Bone marrow (tissue), 2 donors: ENCODE measurements around the gene SERGEF.
"Not testable (repeated sequence)": the region's sequence is repeated elsewhere in the genome, so short reads cannot be mapped to it uniquely, and the experiment has no call there.

ENCODE experiments used
- DNase-seq, 2 donors: peaks; one replicate each; lab custom pipeline; 2025; lab: John Stamatoyannopoulos, UW

SERGEF gene

DNA sequence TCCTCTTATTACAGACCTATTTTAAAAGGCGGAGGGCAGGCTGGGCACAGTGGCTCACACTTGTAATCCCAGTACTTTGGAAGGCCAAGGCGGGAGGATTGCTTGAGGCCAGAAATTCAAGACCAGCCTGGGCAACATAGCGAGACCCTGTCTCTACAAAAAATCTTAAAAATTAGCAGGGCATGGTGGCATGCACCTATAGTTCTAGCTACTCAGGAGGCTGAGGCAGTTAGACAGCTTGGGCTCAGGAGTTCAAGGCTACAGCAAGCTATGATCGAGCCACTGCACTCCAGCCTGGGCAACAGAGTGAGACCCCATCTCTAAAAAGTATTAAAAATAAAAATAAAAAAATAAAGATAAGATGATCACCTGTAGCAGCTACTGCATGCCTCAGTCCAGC lies 12.7 kb downstream of the SERGEF start:
- not testable (repeated sequence) for DNase-seq

- no peak for DNase-seq
These were observed 19.9 kb downstream of the SERGEF start for GRCh38 chr11:17992916-17993315.

- DNase-seq = peak in 1 of 2 donors; percentile 12
These were observed 20.9 kb downstream of the SERGEF start for GRCh38 chr11:17991783-17992433.

DNA sequence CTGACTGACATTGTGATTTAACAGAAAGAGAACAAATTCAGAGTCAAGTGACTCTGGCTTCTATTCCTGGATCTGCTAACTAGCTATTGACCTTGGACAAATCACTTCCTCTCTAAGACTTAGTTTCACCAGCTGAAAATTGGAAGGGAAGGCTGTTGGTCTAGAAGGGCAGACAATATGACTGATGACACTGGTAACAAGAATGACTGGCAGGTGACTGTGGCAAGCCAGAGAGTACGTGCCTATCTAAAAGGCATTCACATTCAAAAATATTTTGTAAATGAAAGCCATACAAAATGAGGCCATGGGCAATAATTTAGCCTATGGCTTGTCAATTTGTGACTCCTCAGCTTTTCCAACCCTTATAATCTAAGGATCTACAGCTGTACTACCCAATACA lies 23.5 kb downstream of the SERGEF start:
- no peak for DNase-seq

GRCh38 chr11:17988465-17988864 lies 24.4 kb downstream of the SERGEF start:
- no peak for DNase-seq

- DNase-seq = no peak
These were observed 25.0 kb downstream of the SERGEF start for GRCh38 chr11:17987826-17988225.

- no peak for DNase-seq
These were observed 26.1 kb downstream of the SERGEF start for GRCh38 chr11:17986711-17987220.

GRCh38 chr11:17986007-17986710 lies 26.7 kb downstream of the SERGEF start:
- DNase-seq = no peak

GRCh38 chr11:17985517-17985916 lies 27.3 kb downstream of the SERGEF start:
- no peak for DNase-seq

DNA sequence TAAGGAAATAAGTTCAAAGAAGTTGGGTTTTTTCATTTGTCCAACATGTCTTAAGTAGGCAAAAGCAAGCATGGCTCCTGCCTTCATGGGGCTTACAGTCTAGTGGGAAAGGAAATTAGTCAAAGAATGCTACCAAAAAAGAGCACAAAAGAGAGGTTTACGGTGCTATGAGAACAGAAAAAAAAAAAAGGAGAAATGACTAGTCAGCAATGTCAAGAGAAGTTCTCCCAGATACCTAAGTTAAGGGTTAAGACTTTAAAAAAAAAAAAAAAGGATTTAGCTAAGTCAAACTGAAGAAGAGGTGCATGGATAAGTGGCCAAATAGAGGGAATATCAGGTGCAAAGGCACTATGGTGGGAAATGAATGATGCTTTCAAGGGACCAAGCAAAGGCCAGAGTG lies 29.3 kb downstream of the SERGEF start:
- no peak for DNase-seq

DNA sequence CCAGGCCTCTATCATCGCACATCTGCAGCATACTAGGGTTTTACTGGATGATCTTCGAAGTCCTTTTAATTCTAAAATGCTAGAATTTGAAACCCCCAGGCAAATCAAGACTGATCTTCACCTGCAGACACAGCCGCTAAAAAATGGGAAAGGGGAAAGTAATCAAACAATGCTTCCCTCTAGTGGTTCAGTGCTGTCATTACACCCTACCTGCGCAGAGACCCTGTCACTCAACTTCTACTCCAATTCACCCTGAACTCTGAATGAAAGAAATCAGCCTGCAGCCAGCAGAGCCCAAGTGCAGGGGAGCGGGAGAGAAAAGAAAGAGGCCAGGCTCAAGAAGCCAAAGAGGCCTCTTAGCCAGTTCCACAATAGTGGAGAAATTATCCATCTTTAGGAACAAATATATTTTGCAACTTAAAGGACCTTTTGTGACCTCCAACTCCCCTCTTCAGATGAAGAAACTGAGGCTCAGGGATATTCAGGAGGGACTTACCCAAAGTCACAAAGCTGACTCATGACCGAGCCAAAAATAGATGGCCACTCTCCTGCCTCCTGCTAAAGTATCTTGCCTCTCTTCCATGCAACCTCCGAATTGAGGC lies 33.0 kb downstream of the SERGEF start:
- peak in 1 of 2 donors; percentile 40 for DNase-seq

- no peak for DNase-seq
These were observed 34.1 kb downstream of the SERGEF start for GRCh38 chr11:17978553-17979287.

- no peak for DNase-seq
These were observed 36.2 kb downstream of the SERGEF start for GRCh38 chr11:17976651-17977050.

GRCh38 chr11:17974246-17974645 lies 38.6 kb downstream of the SERGEF start:
- DNase-seq = no peak

GRCh38 chr11:17972987-17973386 lies 39.9 kb downstream of the SERGEF start:
- DNase-seq = no peak

GRCh38 chr11:17968206-17968605 lies 44.6 kb downstream of the SERGEF start:
- no peak for DNase-seq

- DNase-seq = no peak
These were observed 45.2 kb downstream of the SERGEF start for GRCh38 chr11:17967661-17968060.

DNA sequence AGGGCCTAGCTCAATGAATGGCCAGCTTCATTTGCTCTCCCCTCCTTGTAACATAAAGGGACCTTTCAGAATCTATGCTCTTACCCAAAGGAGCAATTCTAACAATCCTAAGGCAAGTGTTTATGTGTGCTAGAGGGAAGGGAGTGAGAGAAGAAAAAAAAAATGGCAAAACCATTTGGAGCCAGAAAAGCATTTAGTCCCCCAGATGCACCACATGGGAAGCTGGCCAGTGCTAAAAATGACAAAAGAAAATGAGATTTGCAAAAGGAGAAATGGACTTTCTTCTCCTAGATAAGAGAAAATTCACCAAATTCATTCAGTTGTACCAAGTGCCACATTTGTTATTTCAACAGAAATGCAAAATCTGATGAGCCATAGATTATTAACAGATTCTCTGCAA lies 52.8 kb downstream of the SERGEF start:
- no peak for DNase-seq

GRCh38 chr11:17958446-17958845 lies 54.4 kb downstream of the SERGEF start:
- DNase-seq = no peak

- DNase-seq = no peak
These were observed 58.2 kb downstream of the SERGEF start for GRCh38 chr11:17954395-17955252.

DNA sequence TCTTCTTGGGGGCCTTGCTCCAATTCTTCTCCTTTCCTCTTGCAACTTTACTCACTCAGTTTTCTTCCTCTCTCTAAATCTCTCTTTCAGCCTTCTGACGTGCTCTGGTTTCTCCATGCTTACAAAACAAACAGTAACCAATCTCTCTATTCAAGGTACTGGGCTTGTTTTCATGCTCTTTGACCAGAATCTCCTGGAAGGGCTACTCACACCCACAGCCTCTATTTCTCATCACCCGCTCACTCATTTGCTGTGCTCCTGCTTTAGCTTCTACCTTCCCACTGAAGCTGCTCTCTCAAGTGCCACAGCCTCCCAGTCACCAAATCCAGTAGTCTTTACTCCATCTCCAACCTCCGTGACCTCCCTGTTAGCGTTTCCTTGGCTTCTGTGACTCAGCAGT lies 60.4 kb downstream of the SERGEF start:
- DNase-seq = no peak
